ENCODE data around the gene PMFBP1.

The PMFBP1 gene

DNA sequence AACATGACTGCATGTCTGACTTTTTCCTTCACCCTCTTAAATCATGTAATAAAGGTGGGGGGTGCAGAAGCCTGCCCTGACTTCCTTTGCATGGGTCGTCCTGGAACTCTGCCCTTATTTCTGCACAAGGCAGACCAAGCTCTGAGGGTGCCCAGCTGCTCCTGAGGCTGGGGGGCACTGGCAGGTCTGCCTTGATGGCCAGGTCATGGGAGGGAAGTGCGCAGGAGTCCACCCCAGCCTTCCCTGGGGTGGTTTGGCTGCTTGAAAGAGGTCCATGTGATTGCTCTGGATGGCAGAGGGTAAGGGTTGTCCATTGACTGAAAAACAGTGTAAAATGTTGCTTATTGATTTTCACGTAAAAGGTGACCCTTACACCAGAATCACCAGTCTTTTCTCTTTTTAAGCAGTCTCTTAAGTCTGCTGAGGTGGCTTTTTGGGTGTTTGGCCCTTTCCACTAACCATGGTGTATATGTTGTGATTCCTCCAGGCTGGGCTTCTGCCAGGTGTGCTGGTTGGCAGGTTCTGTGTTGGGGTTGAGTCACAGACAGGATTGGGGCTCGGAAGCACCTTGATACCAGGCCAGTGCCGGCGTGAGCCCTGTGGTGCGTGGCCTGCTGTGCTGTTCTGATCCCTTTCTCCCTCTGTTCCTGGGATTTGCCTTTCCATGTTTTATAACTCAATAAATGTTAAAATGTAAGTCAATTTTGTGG is 58.9 kb downstream of the PMFBP1 start:
- Histone ChIP-seq H3K36me3 (ENCODE audit: insufficient read depth, insufficient read length, low read length) (peaks cover 60% of the 10 kb centered on the region), H3K9ac (ENCODE audit: insufficient read length, low read depth) (no peak overlapping the region)

DNA sequence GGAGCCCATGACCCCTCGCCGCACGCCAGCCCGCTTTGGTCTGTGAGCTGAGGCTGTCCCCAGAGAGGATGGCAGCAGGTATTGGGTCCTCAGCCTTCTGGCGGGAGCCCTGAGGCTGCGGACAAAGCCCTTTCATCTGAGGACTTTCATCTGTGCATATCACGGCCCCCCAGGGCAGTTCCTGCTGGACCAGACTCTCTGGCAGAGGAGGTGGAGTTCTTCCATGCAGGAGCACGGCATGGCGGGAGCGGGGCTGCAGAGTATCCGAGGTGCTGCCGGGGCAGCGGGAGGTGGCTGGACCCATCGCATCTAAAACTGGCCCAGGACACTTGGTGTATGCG is 59.5 kb downstream of the PMFBP1 start:
- no peaks in the 10 kb centered on the region for H3K9me3 ChIP-seq (ENCODE audit: insufficient read depth, low read length)
- no peaks in the 10 kb centered on the region for H3K27me3 ChIP-seq (ENCODE audit: insufficient read depth, insufficient read length)
- H3K4me3 ChIP-seq (ENCODE audit: insufficient read length, low read depth): no peak overlapping the region
- H3K9ac ChIP-seq (ENCODE audit: insufficient read length, low read depth): no peak overlapping the region
- H3K36me3 ChIP-seq (ENCODE audit: insufficient read depth, insufficient read length, low read length): peaks cover 67% of the 10 kb centered on the region
- DNase-seq (ENCODE audit: low read depth, low spot score): no peak
- TF ChIP-seq YY1 (IDR thresholded peaks at IDR 0.05; ENCODE audit: insufficient read depth, insufficient read length) (no peak), ZNF274 (IDR thresholded peaks at IDR 0.05; ENCODE audit: low read depth, low read length) (no peak), SUZ12 (IDR thresholded peaks at IDR 0.05; ENCODE audit: extremely low read depth, insufficient read depth, insufficient read length) (no peak)
- no peaks in the 10 kb centered on the region for H3K4me1 ChIP-seq (ENCODE audit: insufficient read depth, insufficient read length)

More for the DNA sequence above, 58.9 kb downstream of the PMFBP1 start:
- Histone ChIP-seq H3K27me3 (ENCODE audit: insufficient read depth, insufficient read length) (no peaks in the 10 kb centered on the region), H3K4me1 (ENCODE audit: insufficient read depth, insufficient read length) (no peaks in the 10 kb centered on the region), H3K9me3 (ENCODE audit: insufficient read depth, low read length) (no peaks in the 10 kb centered on the region), H3K4me3 (ENCODE audit: insufficient read length, low read depth) (no peak overlapping the region)
- DNase-seq (ENCODE audit: low read depth, low spot score): no peak
- TF ChIP-seq ZNF274 (IDR thresholded peaks at IDR 0.05; ENCODE audit: low read depth, low read length) (no peak), SUZ12 (IDR thresholded peaks at IDR 0.05; ENCODE audit: extremely low read depth, insufficient read depth, insufficient read length) (no peak), YY1 (IDR thresholded peaks at IDR 0.05; ENCODE audit: insufficient read depth, insufficient read length) (no peak)

DNA sequence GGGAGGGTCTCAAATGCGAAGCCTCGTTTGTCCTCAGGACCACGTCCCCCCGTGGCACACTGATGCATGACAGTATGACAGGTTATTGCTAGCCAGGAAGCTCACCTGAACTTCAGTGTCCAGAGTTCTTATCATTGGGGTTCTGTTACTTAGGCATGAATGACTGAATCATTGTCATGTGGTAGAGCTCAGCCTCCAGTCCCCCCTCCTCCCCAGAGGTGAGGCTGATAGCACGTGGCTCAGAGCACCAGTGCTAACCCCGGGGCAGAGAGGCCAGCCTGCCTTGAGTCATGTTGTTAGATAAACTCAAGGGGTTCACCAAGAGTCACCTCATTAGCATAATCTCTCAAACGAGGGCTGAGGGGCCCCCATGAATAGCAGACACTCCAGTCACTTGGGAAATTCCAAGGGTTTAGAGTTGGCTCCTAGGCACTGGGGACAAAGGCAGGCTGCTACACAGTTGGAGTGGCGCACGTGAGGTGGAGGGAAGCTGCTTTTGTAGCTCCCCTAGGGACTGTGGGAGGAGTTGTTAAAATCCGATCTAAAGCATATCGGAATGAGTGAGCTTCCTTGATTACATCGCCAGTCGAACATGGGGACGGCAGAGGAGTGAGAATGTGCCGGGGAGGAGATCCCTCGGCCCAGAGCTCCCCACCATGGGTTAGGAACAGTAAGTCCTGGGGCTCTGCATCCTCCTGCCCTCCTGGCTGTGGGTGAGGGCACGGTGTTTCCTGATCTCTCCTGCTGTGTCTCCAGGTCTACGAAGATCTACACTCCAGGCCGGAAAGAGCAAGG is 60.1 kb downstream of the PMFBP1 start:
- Histone ChIP-seq H3K9ac (ENCODE audit: insufficient read length, low read depth) (no peak overlapping the region), H3K9me3 (ENCODE audit: insufficient read depth, low read length) (no peaks in the 10 kb centered on the region), H3K4me1 (ENCODE audit: insufficient read depth, insufficient read length) (no peaks in the 10 kb centered on the region), H3K36me3 (ENCODE audit: insufficient read depth, insufficient read length, low read length) (peaks cover 72% of the 10 kb centered on the region), H3K4me3 (ENCODE audit: insufficient read length, low read depth) (no peak overlapping the region), H3K27me3 (ENCODE audit: insufficient read depth, insufficient read length) (no peaks in the 10 kb centered on the region)
- no peak for DNase-seq (ENCODE audit: low read depth, low spot score)
- TF ChIP-seq ZNF274 (IDR thresholded peaks at IDR 0.05; ENCODE audit: low read depth, low read length) (no peak), YY1 (IDR thresholded peaks at IDR 0.05; ENCODE audit: insufficient read depth, insufficient read length) (no peak), SUZ12 (IDR thresholded peaks at IDR 0.05; ENCODE audit: extremely low read depth, insufficient read depth, insufficient read length) (no peak)

DNA sequence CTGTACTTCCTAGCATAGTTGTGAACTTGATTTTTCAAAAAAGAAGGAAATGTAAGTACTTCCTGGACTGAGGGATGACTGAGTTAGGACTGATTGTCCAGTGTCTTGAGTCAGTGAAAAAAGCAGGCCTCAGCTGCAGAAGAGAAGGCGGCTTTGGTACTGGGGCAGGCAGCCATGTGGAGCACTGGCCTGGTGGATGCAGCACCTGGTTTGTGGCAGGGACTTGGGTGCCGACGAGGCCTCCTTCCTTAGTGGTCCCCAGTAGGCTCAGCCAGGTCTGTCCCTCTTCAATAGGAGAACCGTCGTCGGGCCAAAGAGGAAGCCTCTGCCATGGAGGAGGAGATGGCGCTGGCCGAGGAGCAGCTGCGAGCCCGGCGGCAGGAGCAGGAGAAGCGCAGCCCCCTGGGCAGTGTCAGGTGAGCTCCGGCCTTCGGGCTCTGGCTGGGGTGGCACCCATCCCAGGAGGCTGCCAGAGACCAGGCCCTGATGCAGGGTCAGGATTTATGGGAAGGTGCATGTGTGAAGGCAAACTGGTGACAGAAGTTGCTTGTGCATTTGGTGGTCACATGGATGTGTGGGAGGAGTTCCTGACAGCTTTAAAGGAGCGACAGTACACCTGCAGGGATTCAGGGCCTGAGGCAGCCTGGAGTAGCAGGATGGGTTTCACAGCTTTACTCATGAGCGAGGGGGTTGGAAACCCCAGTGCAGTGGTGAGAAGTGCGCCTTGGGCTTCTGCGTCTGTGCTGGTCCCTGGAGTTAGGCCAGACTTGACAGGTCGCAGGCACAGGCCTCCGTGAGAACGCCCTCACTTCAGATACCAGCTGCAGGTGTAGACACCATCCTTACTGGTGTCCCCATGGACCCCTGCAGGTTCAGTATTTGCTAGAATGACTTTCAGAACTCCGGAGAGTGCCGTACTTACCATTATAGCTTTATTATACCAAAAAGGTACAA is 61.0 kb downstream of the PMFBP1 start:
- Histone ChIP-seq H3K9me3 (ENCODE audit: insufficient read depth, low read length) (no peaks in the 10 kb centered on the region), H3K27me3 (ENCODE audit: insufficient read depth, insufficient read length) (no peaks in the 10 kb centered on the region), H3K4me3 (ENCODE audit: insufficient read length, low read depth) (no peak overlapping the region), H3K9ac (ENCODE audit: insufficient read length, low read depth) (no peak overlapping the region), H3K36me3 (ENCODE audit: insufficient read depth, insufficient read length, low read length) (peaks cover 82% of the 10 kb centered on the region), H3K4me1 (ENCODE audit: insufficient read depth, insufficient read length) (no peaks in the 10 kb centered on the region)
- no peak for TF ChIP-seq YY1 (IDR thresholded peaks at IDR 0.05; ENCODE audit: insufficient read depth, insufficient read length)
- no peak for TF ChIP-seq SUZ12 (IDR thresholded peaks at IDR 0.05; ENCODE audit: extremely low read depth, insufficient read depth, insufficient read length)
- no peak for DNase-seq (ENCODE audit: low read depth, low spot score)

DNA sequence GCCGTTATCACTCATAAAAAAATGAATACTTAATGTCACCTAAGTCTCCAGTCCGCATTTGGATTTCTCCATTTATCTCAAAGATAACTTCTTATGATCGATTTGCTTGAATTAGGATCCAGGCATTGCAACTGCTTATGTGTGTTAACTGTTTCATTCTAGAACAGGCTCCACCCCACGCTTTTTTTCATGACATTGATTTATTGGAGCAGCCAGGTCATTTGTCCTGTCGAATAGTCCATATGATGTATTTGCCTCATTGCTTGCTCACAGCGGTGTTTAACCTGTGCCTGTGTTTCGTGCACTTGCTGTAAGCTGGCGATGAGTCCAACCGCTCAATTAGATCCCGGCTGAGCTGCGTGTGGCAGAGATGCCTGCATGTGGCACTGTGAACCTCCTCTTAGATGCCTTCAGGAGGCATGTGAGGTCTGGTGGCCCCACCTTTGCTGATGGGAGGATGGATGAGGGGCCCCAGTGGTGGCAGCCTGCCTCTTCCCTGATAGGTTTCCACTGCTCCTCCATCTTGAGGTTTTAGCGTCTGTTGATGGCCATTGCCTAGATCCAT is 61.9 kb downstream of the PMFBP1 start:
- TF ChIP-seq YY1 (IDR thresholded peaks at IDR 0.05; ENCODE audit: insufficient read depth, insufficient read length) (no peak), SUZ12 (IDR thresholded peaks at IDR 0.05; ENCODE audit: extremely low read depth, insufficient read depth, insufficient read length) (no peak), ZNF274 (IDR thresholded peaks at IDR 0.05; ENCODE audit: low read depth, low read length) (no peak)
- no peak overlapping the region for H3K4me3 ChIP-seq (ENCODE audit: insufficient read length, low read depth)
- H3K4me1 ChIP-seq (ENCODE audit: insufficient read depth, insufficient read length): no peaks in the 10 kb centered on the region
- peaks cover 90% of the 10 kb centered on the region for H3K36me3 ChIP-seq (ENCODE audit: insufficient read depth, insufficient read length, low read length)
- H3K27me3 ChIP-seq (ENCODE audit: insufficient read depth, insufficient read length): no peaks in the 10 kb centered on the region
- no peak overlapping the region for H3K9ac ChIP-seq (ENCODE audit: insufficient read length, low read depth)
- H3K9me3 ChIP-seq (ENCODE audit: insufficient read depth, low read length): no peaks in the 10 kb centered on the region
- DNase-seq (ENCODE audit: low read depth, low spot score): no peak

DNA sequence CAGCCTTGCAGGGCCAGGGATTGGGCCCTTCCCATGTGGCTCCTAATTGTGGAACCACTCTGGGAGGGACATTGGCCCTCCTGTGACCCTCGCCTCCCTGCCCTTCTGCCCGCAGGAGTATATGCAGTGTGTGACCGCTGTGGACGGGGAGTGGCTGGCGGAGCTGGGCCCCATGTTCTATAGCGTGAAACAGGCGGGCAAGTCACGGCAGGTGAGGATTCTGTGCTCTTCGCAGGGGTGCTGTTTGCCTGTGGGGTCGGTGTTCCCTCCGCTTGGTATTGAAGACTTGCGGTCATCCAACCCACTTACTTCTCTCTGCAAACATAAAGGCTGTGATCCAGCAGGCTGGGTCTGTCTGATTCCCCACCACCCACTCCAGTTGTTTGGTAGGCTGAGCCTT is 62.7 kb downstream of the PMFBP1 start:
- no peak overlapping the region for H3K9ac ChIP-seq (ENCODE audit: insufficient read length, low read depth)

More for the DNA sequence above, 62.7 kb downstream of the PMFBP1 start:
- Histone ChIP-seq H3K36me3 (ENCODE audit: insufficient read depth, insufficient read length, low read length) (peaks cover 98% of the 10 kb centered on the region), H3K4me1 (ENCODE audit: insufficient read depth, insufficient read length) (no peaks in the 10 kb centered on the region), H3K27me3 (ENCODE audit: insufficient read depth, insufficient read length) (no peaks in the 10 kb centered on the region), H3K4me3 (ENCODE audit: insufficient read length, low read depth) (no peak overlapping the region), H3K9me3 (ENCODE audit: insufficient read depth, low read length) (no peaks in the 10 kb centered on the region)
- TF ChIP-seq SUZ12 (IDR thresholded peaks at IDR 0.05; ENCODE audit: extremely low read depth, insufficient read depth, insufficient read length): no peak
- TF ChIP-seq ZNF274 (IDR thresholded peaks at IDR 0.05; ENCODE audit: low read depth, low read length): no peak
- TF ChIP-seq YY1 (IDR thresholded peaks at IDR 0.05; ENCODE audit: insufficient read depth, insufficient read length): no peak
- DNase-seq (ENCODE audit: low read depth, low spot score): no peak

Measured in NT2/D1 (cell line).